ENCODE data around the gene TMEM98. TPM values are rescaled to one million over a fixed set of nuclear protein-coding genes. Genes with fewer than 3 reads are reported as not detected.
A peak's percentile ranks its signal among the peaks of the same experiment; 100 is the strongest.
"Not testable (repeated sequence)": the region's sequence is repeated elsewhere in the genome, so short reads cannot be mapped to it uniquely, and the experiment has no call there.

Gene TMEM98
- total RNA-seq, 1 donor from 2014 or later = 10.0 TPM

- intact Hi-C loops (cut with DNase I) = no loop called here
- no peak for ATAC-seq (ENCODE audit: poor library complexity)
Measured at GRCh38 chr17:32935726-32936125, 7.8 kb downstream of the TMEM98 start.

GRCh38 chr17:32936186-32936893 lies 8.4 kb downstream of the TMEM98 start:
- intact Hi-C loops (cut with DNase I) = no loop called here
- DNase-seq (no peak), ATAC-seq (ENCODE audit: poor library complexity) (no peak)

More at GRCh38 chr17:32935726-32936125, 7.8 kb downstream of the TMEM98 start:
- DNase-seq = no peak

GRCh38 chr17:32936894-32937500 lies 9.0 kb downstream of the TMEM98 start:
- intact Hi-C loops (cut with DNase I) = no loop called here
- peak; percentile 78 for DNase-seq
- ATAC-seq (ENCODE audit: poor library complexity) = peak; percentile 66

GRCh38 chr17:32940706-32941390 lies 12.9 kb downstream of the TMEM98 start:
- DNase-seq = no peak
- ATAC-seq (ENCODE audit: poor library complexity) = no peak
- intact Hi-C loops (cut with DNase I) = no loop called here

- DNase-seq (no peak), ATAC-seq (ENCODE audit: poor library complexity) (no peak)
- intact Hi-C loops (cut with DNase I) = no loop called here
Measured at GRCh38 chr17:32941419-32942032, 13.6 kb downstream of the TMEM98 start.

GRCh38 chr17:32943206-32943605 lies 15.3 kb downstream of the TMEM98 start:
- DNase-seq (no peak), ATAC-seq (ENCODE audit: poor library complexity) (no peak)
- intact Hi-C loops (cut with DNase I) = no loop called here

GRCh38 chr17:32943647-32944191 lies 15.8 kb downstream of the TMEM98 start:
- peak; percentile 83 for ATAC-seq (ENCODE audit: poor library complexity)
- DNase-seq = no peak
- intact Hi-C loops (cut with DNase I) = no loop called here

- DNase-seq (no peak), ATAC-seq (ENCODE audit: poor library complexity) (peak; percentile 15)
- intact Hi-C loops (cut with DNase I) = no loop called here
Measured at GRCh38 chr17:32944248-32945020, 16.5 kb downstream of the TMEM98 start.

GRCh38 chr17:32946375-32947135 lies 18.6 kb downstream of the TMEM98 start:
- no peak for DNase-seq
- ATAC-seq (ENCODE audit: poor library complexity) = no peak
- intact Hi-C loops (cut with DNase I) = no loop called here

GRCh38 chr17:32947736-32948135 lies 19.8 kb downstream of the TMEM98 start:
- intact Hi-C loops (cut with DNase I) = no loop called here
- ATAC-seq (ENCODE audit: poor library complexity) (no peak), DNase-seq (no peak)

GRCh38 chr17:32949181-32949580 lies 21.2 kb downstream of the TMEM98 start:
- no peak for DNase-seq
- intact Hi-C loops (cut with DNase I) = no loop called here
- ATAC-seq (ENCODE audit: poor library complexity) = no peak

- intact Hi-C loops (cut with DNase I); ATAC-seq (ENCODE audit: poor library complexity); DNase-seq: not testable (repeated sequence)
Measured at GRCh38 chr17:32952491-32952890, 24.5 kb downstream of the TMEM98 start.

GRCh38 chr17:32953045-32953444 lies 25.1 kb downstream of the TMEM98 start:
- DNase-seq = no peak
- no peak for ATAC-seq (ENCODE audit: poor library complexity)
- intact Hi-C loops (cut with DNase I) = no loop called here

- DNase-seq = no peak
- no peak for ATAC-seq (ENCODE audit: poor library complexity)
- intact Hi-C loops (cut with DNase I) = no loop called here
Measured at GRCh38 chr17:32953857-32954256, 25.9 kb downstream of the TMEM98 start.

- no peak for DNase-seq
- intact Hi-C loops (cut with DNase I) = no loop called here
- no peak for ATAC-seq (ENCODE audit: poor library complexity)
Measured at GRCh38 chr17:32954477-32954876, 26.5 kb downstream of the TMEM98 start.

GRCh38 chr17:32955155-32955554 lies 27.2 kb downstream of the TMEM98 start:
- ATAC-seq (ENCODE audit: poor library complexity) (no peak), DNase-seq (no peak)
- intact Hi-C loops (cut with DNase I) = no loop called here

- intact Hi-C loops (cut with DNase I) = no loop called here
- no peak for ATAC-seq (ENCODE audit: poor library complexity)
Measured at GRCh38 chr17:32956240-32956970, 28.5 kb downstream of the TMEM98 start.

More at GRCh38 chr17:32956240-32956970, 28.5 kb downstream of the TMEM98 start:
- no peak for DNase-seq
